Measurements from ENCODE around the gene DCDC2C. TPM values are rescaled to one million over a fixed set of nuclear protein-coding genes. Genes with fewer than 3 reads are reported as not detected.
"Not testable (repeated sequence)": the region's sequence is repeated elsewhere in the genome, so short reads cannot be mapped to it uniquely, and the experiment has no call there.

Gene DCDC2C
- total RNA-seq, 1 donor from 2014 or later = not detected

DNA sequence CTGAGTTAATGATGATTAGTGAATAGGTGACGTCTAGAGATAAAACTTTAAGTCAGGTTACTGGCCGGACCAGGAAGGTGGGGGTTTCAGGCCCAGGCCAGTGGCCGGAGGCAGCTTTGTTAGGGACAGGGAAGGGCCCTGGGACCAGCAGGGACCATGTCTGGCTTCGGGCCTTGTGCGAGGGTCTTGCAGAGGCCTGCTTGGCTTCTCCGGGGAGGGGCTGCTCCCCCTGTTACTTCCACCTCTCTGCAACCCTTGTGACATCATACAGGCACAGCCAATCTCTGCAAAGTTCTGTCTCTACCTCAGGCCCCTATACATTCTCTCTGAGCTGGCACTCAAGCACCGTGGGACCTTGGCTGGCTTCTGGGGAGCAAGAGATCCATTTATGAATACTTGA lies 45.5 kb upstream of the DCDC2C start, which contains the start of gene ALLC:
ALLC (plus strand) TSS at position 320 of the 400 bp plus-strand sequence. CDS start 12,958 bp downstream, outside the sequence.
- H3K4me1 Mint-ChIP-seq = peaks cover 29% of the 10 kb centered on the region
- H3K9me3 Mint-ChIP-seq = no peaks in the 10 kb centered on the region
- no peak for DNase-seq (ENCODE audit: low spot score in 2 of 2, unreplicated experiment in 2 of 2)
- TF ChIP-seq CTCF (IDR thresholded peaks at IDR 0.05; ENCODE audit: unreplicated experiment) = no peak
- no peak within 1 kb of the TSS for H3K4me3 Mint-ChIP-seq
- H3K27ac Mint-ChIP-seq = peak within 1 kb of the TSS; percentile 83
- H3K27me3 Mint-ChIP-seq (ENCODE audit: low read depth) = peaks cover 3% of the 10 kb centered on the region
- no peaks in the 10 kb centered on the region for H3K36me3 Mint-ChIP-seq

GRCh38 chr2:3659447-3660432 lies 43.6 kb upstream of the DCDC2C start:
- Mint-ChIP-seq H3K27ac (peak overlapping the region; percentile 83), H3K4me1 (peaks cover 29% of the 10 kb centered on the region), H3K27me3 (ENCODE audit: low read depth) (peaks cover 6% of the 10 kb centered on the region), H3K9me3 (no peaks in the 10 kb centered on the region), H3K4me3 (no peak overlapping the region), H3K36me3 (no peaks in the 10 kb centered on the region)
- DNase-seq (ENCODE audit: low spot score in 2 of 2, unreplicated experiment in 2 of 2) = no peak
- no peak for TF ChIP-seq CTCF (IDR thresholded peaks at IDR 0.05; ENCODE audit: unreplicated experiment)

- peaks cover 29% of the 10 kb centered on the region for H3K4me1 Mint-ChIP-seq
- not testable (repeated sequence) for H3K36me3 Mint-ChIP-seq; H3K27ac Mint-ChIP-seq; H3K9me3 Mint-ChIP-seq; H3K4me3 Mint-ChIP-seq; DNase-seq (ENCODE audit: low spot score in 2 of 2, unreplicated experiment in 2 of 2); H3K27me3 Mint-ChIP-seq (ENCODE audit: low read depth)
Measured at GRCh38 chr2:3660640-3661039, 42.7 kb upstream of the DCDC2C start.

- no peaks in the 10 kb centered on the region for H3K9me3 Mint-ChIP-seq
- H3K27ac Mint-ChIP-seq = no peak overlapping the region
- H3K4me1 Mint-ChIP-seq = peaks cover 29% of the 10 kb centered on the region
- no peak overlapping the region for H3K4me3 Mint-ChIP-seq
- DNase-seq (ENCODE audit: low spot score in 2 of 2, unreplicated experiment in 2 of 2) = no peak
- no peak for TF ChIP-seq CTCF (IDR thresholded peaks at IDR 0.05; ENCODE audit: unreplicated experiment)
- H3K27me3 Mint-ChIP-seq (ENCODE audit: low read depth) = peaks cover 4% of the 10 kb centered on the region
- no peaks in the 10 kb centered on the region for H3K36me3 Mint-ChIP-seq
Measured at GRCh38 chr2:3661149-3661660, 42.2 kb upstream of the DCDC2C start.

DNA sequence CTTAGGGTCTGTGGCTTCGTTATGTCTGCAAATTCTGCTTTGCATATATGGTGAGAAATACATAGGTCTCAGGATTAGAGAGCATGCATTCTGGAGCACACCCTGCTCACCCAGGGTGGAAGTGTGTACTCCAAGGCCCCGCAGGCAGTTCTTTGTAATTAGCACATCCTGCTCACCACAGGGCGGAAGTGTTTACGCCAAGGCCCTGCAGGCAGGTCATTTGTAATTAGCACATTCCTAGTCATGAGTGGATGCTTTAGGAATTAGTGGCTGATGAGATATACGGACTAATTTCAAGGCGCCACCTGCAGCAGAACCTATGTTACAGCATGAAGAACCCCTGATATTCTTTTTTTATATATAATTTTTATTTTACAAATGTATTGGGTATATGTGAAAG lies 41.1 kb upstream of the DCDC2C start:
- no peak for DNase-seq (ENCODE audit: low spot score in 2 of 2, unreplicated experiment in 2 of 2)
- Mint-ChIP-seq H3K27me3 (ENCODE audit: low read depth) (peaks cover 5% of the 10 kb centered on the region), H3K27ac (no peak overlapping the region)

More for the DNA sequence above, 41.1 kb upstream of the DCDC2C start:
- TF ChIP-seq CTCF (IDR thresholded peaks at IDR 0.05; ENCODE audit: unreplicated experiment) = no peak
- Mint-ChIP-seq H3K9me3 (no peaks in the 10 kb centered on the region), H3K4me3 (no peak overlapping the region), H3K36me3 (no peaks in the 10 kb centered on the region), H3K4me1 (peaks cover 26% of the 10 kb centered on the region)

All from mesothelial cell of epicardium (in vitro differentiated cells).